Upper lobe of left lung (tissue), 6 donors: ENCODE measurements around the gene MYO15A. TPM values are rescaled to one million over a fixed set of nuclear protein-coding genes. Genes with fewer than 3 reads are reported as not detected.

Source experiments
- ATAC-seq, 2 donors: fragments of 200-7000 bp; cut with Tn5 transposase; one replicate each; pipeline ENCODE4 v1.9.1; 2022; ENCODE audit warnings: mild to moderate bottlenecking in 2 of 2, moderate library complexity in 2 of 2; ENCODE audit not compliant: low FRiP score in 2 of 2
- DNase-seq, 2 donors: peaks; one replicate each; pipeline ENCODE4 v3.0.0-alpha.2; 2019 to 2020
- H3K27ac ChIP-seq, 4 donors: fragments of 200-600 bp; sonication (generic); one replicate each; pipeline ENCODE4 v1.5.1; 2016 to 2019
- H3K27me3 ChIP-seq, 4 donors: fragments of 200-600 bp; sonication (generic); one replicate each; pipeline ENCODE4 v1.5.1; 2017 to 2019
- H3K36me3 ChIP-seq, 4 donors: fragments of 200-600 bp; sonication (generic); one replicate each; pipeline ENCODE4 v1.5.1; 2016 to 2019
- H3K4me1 ChIP-seq, 4 donors: fragments of 200-600 bp; sonication (generic); one replicate each; pipeline ENCODE4 v1.5.1; 2018 to 2019
- H3K4me3 ChIP-seq, 4 donors: fragments of 200-600 bp; sonication (generic); one replicate each; pipeline ENCODE4 v1.5.1; 2017 to 2019; ENCODE audit warnings: mild to moderate bottlenecking in 2 of 4, moderate library complexity in 1 of 4
- H3K9me3 ChIP-seq, 4 donors: fragments of 200-600 bp; sonication (generic); one replicate each; pipeline ENCODE4 v1.5.1; 2018 to 2019
- EP300 ChIP-seq, 4 donors: sonication (generic); formaldehyde crosslinking; IDR thresholded peaks; one replicate each; pipeline ENCODE4 v1.5.1; 2017; ENCODE audit warnings: antibody characterized with exemption in 4 of 4, control low read depth in 2 of 4
- POLR2A ChIP-seq, 4 donors: fragments of 450-650 bp; IDR thresholded peaks; one replicate each; pipeline ENCODE4 v1.5.1; 2016 to 2017; ENCODE audit warnings: antibody characterized with exemption in 4 of 4, mild to moderate bottlenecking in 2 of 4
- POLR2AphosphoS5 ChIP-seq, 2 donors: sonication (generic); formaldehyde crosslinking; IDR thresholded peaks; one replicate each; pipeline ENCODE4 v1.5.1; 2017; ENCODE audit warnings: antibody characterized with exemption in 2 of 2
- WGBS, 2 donors: methylation state at CpG; one replicate each; pipeline ENCODE4 v1.1.5; 2017 to 2018; 5-methylcytosine and 5-hydroxymethylcytosine counted together
- total RNA-seq, 6 donors: library from RNA; depleted of rRNA in 4 of 6; stranded (reverse); fragments of >200 nt in 4 of 6; gene quantifications; one replicate each; pipeline versions ENCODE4 v1.1.0 to v1.2.1, GENCODE V29; 2016 to 2021
- TF ChIP-seq, protein P1 (sequence below), 6 experiments: fragments of 450-650 bp in 4 of 6; fragments of 200-600 bp in 2 of 6; sonication (generic) in 2 of 6; IDR thresholded peaks; one replicate each; pipeline ENCODE4 v1.5.1; 2016 to 2019; ENCODE audit warnings: antibody characterized with exemption in 6 of 6
- donor health status: DM: no; HTN: no; CAD: no; lungs with moderate emphysema.
- donor health status: DM: no; HTN: yes; CAD: no; lungs with severe emphysema.

MYO15A gene
- total RNA-seq, 6 donors from 2014 or later, result 2.0 to 9.4 (median 3.9) TPM

DNA sequence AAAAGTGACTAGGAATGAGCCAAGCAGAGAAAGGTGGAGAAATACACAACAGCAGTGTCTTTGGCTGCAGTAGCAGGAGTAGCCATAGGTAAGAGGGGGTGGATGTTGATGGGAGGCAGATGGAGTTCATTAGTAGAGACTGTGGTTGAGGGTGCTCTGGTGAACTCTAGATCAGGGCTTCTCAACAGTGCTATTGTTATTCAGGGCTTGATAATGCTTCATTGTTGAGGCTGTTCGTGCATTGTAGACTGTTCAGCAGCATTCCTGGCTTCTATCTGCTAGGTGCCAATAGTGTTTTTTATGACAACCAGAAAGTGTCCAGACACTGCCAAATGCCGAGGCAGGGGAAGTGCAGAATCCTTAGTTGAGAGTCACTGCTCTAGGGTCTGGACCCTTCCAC, 78.7 kb downstream of the MYO15A start:
- 38 to 40% methylated on average over 1 to 2 of the region's 2 CpGs for WGBS, 2 donors
- ATAC-seq, result no peak
- Histone ChIP-seq H3K4me3 (peak overlapping the region; percentile 21 to 94 (median 84)), H3K36me3 (peaks cover 0 to 24% (median 3%) of the 10 kb centered on the region in 4 donors), H3K27ac (peak overlapping the region in 2 of 4 donors; percentile 46 to 97), H3K4me1 (peaks cover 68 to 80% (median 73%) of the 10 kb centered on the region in 4 donors), H3K27me3 (no peaks in the 10 kb centered on the region), H3K9me3 (no peaks in the 10 kb centered on the region)
- DNase-seq, result no peak
- TF ChIP-seq POLR2AphosphoS5 (IDR thresholded peaks at IDR 0.05) (no peak), EP300 (IDR thresholded peaks at IDR 0.05) (no peak), POLR2A (IDR thresholded peaks at IDR 0.05) (no peak)
- TF ChIP-seq, protein P1, sequence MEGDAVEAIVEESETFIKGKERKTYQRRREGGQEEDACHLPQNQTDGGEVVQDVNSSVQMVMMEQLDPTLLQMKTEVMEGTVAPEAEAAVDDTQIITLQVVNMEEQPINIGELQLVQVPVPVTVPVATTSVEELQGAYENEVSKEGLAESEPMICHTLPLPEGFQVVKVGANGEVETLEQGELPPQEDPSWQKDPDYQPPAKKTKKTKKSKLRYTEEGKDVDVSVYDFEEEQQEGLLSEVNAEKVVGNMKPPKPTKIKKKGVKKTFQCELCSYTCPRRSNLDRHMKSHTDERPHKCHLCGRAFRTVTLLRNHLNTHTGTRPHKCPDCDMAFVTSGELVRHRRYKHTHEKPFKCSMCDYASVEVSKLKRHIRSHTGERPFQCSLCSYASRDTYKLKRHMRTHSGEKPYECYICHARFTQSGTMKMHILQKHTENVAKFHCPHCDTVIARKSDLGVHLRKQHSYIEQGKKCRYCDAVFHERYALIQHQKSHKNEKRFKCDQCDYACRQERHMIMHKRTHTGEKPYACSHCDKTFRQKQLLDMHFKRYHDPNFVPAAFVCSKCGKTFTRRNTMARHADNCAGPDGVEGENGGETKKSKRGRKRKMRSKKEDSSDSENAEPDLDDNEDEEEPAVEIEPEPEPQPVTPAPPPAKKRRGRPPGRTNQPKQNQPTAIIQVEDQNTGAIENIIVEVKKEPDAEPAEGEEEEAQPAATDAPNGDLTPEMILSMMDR (IDR thresholded peaks at IDR 0.05), result no peak

DNA sequence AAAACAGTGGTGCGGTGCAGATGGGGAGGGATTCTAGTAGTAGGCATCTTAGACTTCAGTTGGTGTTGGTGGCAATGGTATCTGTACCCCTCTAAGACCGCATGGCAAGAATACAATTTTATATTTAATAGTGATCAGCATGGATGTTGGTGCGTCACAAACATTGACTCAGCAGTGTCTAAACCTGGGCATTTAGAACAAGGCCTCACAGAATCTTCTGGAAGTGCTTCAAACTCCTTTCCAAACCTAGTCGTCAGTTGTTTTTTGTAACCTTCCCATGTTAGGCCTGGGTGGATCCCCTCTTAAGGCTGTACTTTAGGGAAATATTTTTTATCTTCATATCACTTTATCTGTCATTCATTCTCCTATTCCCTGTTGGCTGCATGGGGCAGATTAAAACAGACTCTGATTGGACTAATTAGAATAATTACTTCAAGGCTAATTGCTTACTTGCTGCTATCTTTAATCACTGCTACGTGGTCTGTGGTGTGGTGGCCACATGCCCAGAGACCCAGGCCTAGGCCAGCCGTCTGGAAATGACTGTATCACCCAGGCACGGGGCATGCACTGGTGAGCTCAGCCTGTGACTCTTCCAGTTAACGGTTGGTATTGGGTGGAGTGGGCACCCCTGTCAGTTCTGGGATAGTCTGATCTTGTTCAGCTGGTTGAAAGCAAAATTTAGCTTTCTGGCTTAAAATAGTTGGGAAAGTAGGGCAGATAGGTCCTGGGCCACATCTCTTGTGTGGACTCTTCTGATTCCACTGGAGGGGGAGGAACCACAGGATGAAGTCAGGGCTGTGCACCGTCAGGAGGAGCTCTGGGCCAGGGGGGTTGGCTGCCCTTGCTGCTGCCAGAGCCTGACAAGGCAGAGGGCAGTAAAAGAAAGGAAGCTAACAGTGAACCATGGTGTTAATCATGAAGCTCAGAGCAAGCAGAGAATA, 79.5 kb downstream of the MYO15A start:
- WGBS, 2 donors, result 42 to 49% methylated on average over 7 to 9 of the region's 9 CpGs
- Histone ChIP-seq H3K4me3 (peak overlapping the region in 3 of 4 donors; percentile 79 to 94 (median 88)), H3K36me3 (peaks cover 0 to 27% (median 5%) of the 10 kb centered on the region in 4 donors), H3K27ac (peak overlapping the region in 1 of 4 donors; percentile 21), H3K27me3 (no peaks in the 10 kb centered on the region), H3K9me3 (no peaks in the 10 kb centered on the region), H3K4me1 (peaks cover 67 to 80% (median 70%) of the 10 kb centered on the region in 4 donors)
- no peak for DNase-seq
- ATAC-seq, result no peak
- TF ChIP-seq, protein P1 (IDR thresholded peaks at IDR 0.05), result no peak
- TF ChIP-seq POLR2AphosphoS5 (IDR thresholded peaks at IDR 0.05) (no peak), POLR2A (IDR thresholded peaks at IDR 0.05) (no peak), EP300 (IDR thresholded peaks at IDR 0.05) (no peak)

DNA sequence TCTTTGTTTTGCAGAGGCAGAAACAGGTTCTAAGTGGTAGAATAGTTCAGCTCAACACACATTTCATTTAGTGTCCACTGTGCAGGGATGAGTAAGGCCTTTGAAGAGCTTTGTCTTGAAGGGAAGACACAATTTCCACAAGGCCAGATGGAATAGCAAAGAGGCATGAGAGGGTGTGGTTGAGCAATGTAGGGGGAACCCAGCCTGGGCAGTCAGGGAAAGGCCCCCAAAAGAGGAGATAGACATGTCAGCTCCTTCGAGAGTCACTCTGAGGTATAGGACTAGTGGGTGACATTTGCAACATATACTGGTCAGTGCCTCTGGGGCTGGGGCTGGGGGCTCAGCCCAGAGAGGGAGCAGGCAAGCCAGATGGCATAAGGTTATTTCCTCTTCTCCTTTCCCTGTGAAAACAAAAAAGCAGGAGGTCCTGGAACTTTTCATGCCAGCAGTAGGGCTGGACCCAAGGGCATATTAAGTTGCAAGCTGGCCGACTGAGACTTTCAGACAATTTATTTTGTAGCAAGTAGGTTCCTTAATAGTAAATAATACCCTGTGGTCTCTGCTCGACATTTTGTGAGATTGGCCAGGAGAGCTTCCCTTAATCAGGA, 82.2 kb downstream of the MYO15A start:
- no peak for DNase-seq
- Histone ChIP-seq H3K27ac (peak overlapping the region in 3 of 4 donors; percentile 49 to 56 (median 51)), H3K4me3 (no peak overlapping the region), H3K9me3 (no peaks in the 10 kb centered on the region), H3K4me1 (peaks cover 64 to 71% (median 67%) of the 10 kb centered on the region in 4 donors), H3K36me3 (peaks cover 7 to 42% (median 18%) of the 10 kb centered on the region in 4 donors), H3K27me3 (no peaks in the 10 kb centered on the region)
- 48 to 49% methylated on average over 3 of the region's 3 CpGs for WGBS, 2 donors
- ATAC-seq, result no peak
- no peak for TF ChIP-seq EP300 (IDR thresholded peaks at IDR 0.05)
- TF ChIP-seq POLR2AphosphoS5 (IDR thresholded peaks at IDR 0.05), result no peak
- TF ChIP-seq, protein P1 (IDR thresholded peaks at IDR 0.05), result no peak
- no peak for TF ChIP-seq POLR2A (IDR thresholded peaks at IDR 0.05)

DNA sequence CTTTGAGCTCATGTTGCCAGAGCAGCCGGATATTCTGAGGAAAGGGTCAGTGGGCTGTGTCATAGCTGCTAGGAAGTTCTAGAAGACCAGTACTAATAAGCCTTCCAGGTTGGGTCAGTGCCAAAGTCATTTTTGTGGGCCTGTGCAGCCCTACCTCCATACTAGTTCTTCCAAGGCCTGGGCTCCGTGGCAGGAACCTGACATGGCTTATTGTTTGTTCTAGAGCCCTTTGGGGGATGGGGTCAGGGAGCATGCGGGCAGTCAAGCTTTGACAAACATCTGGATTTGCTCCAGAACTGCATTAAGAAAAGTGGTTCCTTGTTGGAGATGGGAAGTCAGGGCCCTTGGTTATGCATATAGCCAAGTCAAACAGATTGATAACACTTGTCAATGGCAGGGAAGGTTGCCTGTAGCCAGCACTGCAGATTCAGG, 82.7 kb downstream of the MYO15A start:
- ATAC-seq (no peak), DNase-seq (peak in 1 of 2 donors; percentile 45)
- Histone ChIP-seq H3K36me3 (peaks cover 7 to 48% (median 23%) of the 10 kb centered on the region in 4 donors), H3K9me3 (no peaks in the 10 kb centered on the region), H3K4me3 (no peak overlapping the region), H3K4me1 (peaks cover 59 to 68% (median 62%) of the 10 kb centered on the region in 4 donors), H3K27me3 (no peaks in the 10 kb centered on the region), H3K27ac (peak overlapping the region; percentile 3 to 56 (median 50))
- no peak for TF ChIP-seq EP300 (IDR thresholded peaks at IDR 0.05)
- TF ChIP-seq POLR2AphosphoS5 (IDR thresholded peaks at IDR 0.05), result no peak
- TF ChIP-seq POLR2A (IDR thresholded peaks at IDR 0.05), result no peak
- TF ChIP-seq, protein P1 (IDR thresholded peaks at IDR 0.05), result no peak
- WGBS, 2 donors, result 10 to 47% methylated on average over 2 to 3 of the region's 3 CpGs
